Effector memory CD8-positive, alpha-beta T cell (primary cell): ENCODE measurements around the gene RTL1.

Experiments used
- ATAC-seq: fragments of 150-1000 bp; cut with Tn5 transposase; replicated peaks from 2 replicates; pipeline ENCODE4 v1.10.0; 2021; ENCODE audit warnings: mild to moderate bottlenecking, moderate library complexity
- DNase-seq, 3 experiments: peaks; one replicate each; pipeline ENCODE4 v3.0.0; 2021
- H3K27ac Mint-ChIP-seq, 2 donors: one replicate each; pipeline ENCODE4 v1.8.0; 2022; ENCODE audit warnings: mild to moderate bottlenecking in 2 of 2, mixed read lengths in 2 of 2, moderate library complexity in 2 of 2
- H3K27me3 Mint-ChIP-seq, 2 donors: one replicate each; pipeline ENCODE4 v1.8.0; 2022; ENCODE audit warnings: mixed read lengths in 2 of 2
- H3K36me3 Mint-ChIP-seq: one replicate; pipeline ENCODE4 v1.8.0; 2022; ENCODE audit warnings: mild to moderate bottlenecking, moderate library complexity, mixed read lengths; ENCODE audit not compliant: insufficient read depth
- H3K4me1 Mint-ChIP-seq, 2 donors: one replicate each; pipeline ENCODE4 v1.8.0; 2022; ENCODE audit warnings: low read depth in 2 of 2, mixed read lengths in 2 of 2
- H3K4me3 Mint-ChIP-seq, 2 donors: one replicate each; pipeline ENCODE4 v1.8.0; 2022; ENCODE audit warnings: mild to moderate bottlenecking in 2 of 2, mixed read lengths in 2 of 2, moderate library complexity in 2 of 2
- H3K9me3 Mint-ChIP-seq, 2 donors: one replicate each; pipeline ENCODE4 v1.8.0; 2022; ENCODE audit warnings: mixed read lengths in 2 of 2

The RTL1 gene

GRCh38 chr14:100882026-100882967, 21.2 kb downstream of the RTL1 start:
- no peak for DNase-seq
- no peak overlapping the region for H3K27ac Mint-ChIP-seq
- H3K9me3 Mint-ChIP-seq, result no peaks in the 10 kb centered on the region
- no peak for ATAC-seq
- H3K27me3 Mint-ChIP-seq, result peaks cover 24 to 52% of the 10 kb centered on the region in 2 donors
- no peaks in the 10 kb centered on the region for H3K4me1 Mint-ChIP-seq
- no peak overlapping the region for H3K4me3 Mint-ChIP-seq
- no peaks in the 10 kb centered on the region for H3K36me3 Mint-ChIP-seq

- no peak for DNase-seq
- H3K4me1 Mint-ChIP-seq, result no peaks in the 10 kb centered on the region
- H3K27ac Mint-ChIP-seq, result no peak overlapping the region
- H3K4me3 Mint-ChIP-seq, result no peak overlapping the region
- H3K27me3 Mint-ChIP-seq, result peaks cover 24 to 53% of the 10 kb centered on the region in 2 donors
- no peaks in the 10 kb centered on the region for H3K9me3 Mint-ChIP-seq
- H3K36me3 Mint-ChIP-seq, result no peaks in the 10 kb centered on the region
- ATAC-seq, result no peak
Measured at GRCh38 chr14:100881211-100882025, 22.1 kb downstream of the RTL1 start.

- Mint-ChIP-seq H3K4me3 (no peak overlapping the region), H3K4me1 (no peaks in the 10 kb centered on the region), H3K27ac (no peak overlapping the region), H3K9me3 (no peaks in the 10 kb centered on the region), H3K27me3 (peaks cover 18 to 46% of the 10 kb centered on the region in 2 donors), H3K36me3 (no peaks in the 10 kb centered on the region)
- DNase-seq (no peak), ATAC-seq (no peak)
Measured at GRCh38 chr14:100880271-100881101, 23.0 kb downstream of the RTL1 start.

- H3K27ac Mint-ChIP-seq, result no peak overlapping the region
Measured at GRCh38 chr14:100879782-100880181, 23.7 kb downstream of the RTL1 start.

GRCh38 chr14:100879194-100879593, 24.3 kb downstream of the RTL1 start:
- Mint-ChIP-seq H3K36me3 (no peaks in the 10 kb centered on the region), H3K4me1 (no peaks in the 10 kb centered on the region), H3K27ac (no peak overlapping the region), H3K9me3 (no peaks in the 10 kb centered on the region), H3K4me3 (no peak overlapping the region), H3K27me3 (peaks cover 9 to 42% of the 10 kb centered on the region in 2 donors)
- DNase-seq (no peak), ATAC-seq (no peak)

More at GRCh38 chr14:100879782-100880181, 23.7 kb downstream of the RTL1 start:
- Mint-ChIP-seq H3K36me3 (no peaks in the 10 kb centered on the region), H3K4me3 (no peak overlapping the region), H3K4me1 (no peaks in the 10 kb centered on the region), H3K9me3 (no peaks in the 10 kb centered on the region), H3K27me3 (peaks cover 15 to 46% of the 10 kb centered on the region in 2 donors)
- ATAC-seq (no peak), DNase-seq (no peak)

GRCh38 chr14:100878271-100879146, 25.0 kb downstream of the RTL1 start:
- DNase-seq (no peak), ATAC-seq (no peak)
- no peaks in the 10 kb centered on the region for H3K36me3 Mint-ChIP-seq
- no peaks in the 10 kb centered on the region for H3K9me3 Mint-ChIP-seq
- peaks cover 7 to 41% of the 10 kb centered on the region in 2 donors for H3K27me3 Mint-ChIP-seq
- no peaks in the 10 kb centered on the region for H3K4me1 Mint-ChIP-seq
- H3K4me3 Mint-ChIP-seq, result no peak overlapping the region
- H3K27ac Mint-ChIP-seq, result no peak overlapping the region

GRCh38 chr14:100875861-100876590, 27.5 kb downstream of the RTL1 start:
- no peak overlapping the region for H3K27ac Mint-ChIP-seq
- no peak for ATAC-seq

GRCh38 chr14:100875126-100875525, 28.4 kb downstream of the RTL1 start:
- DNase-seq (no peak), ATAC-seq (no peak)
- peaks cover 7 to 35% of the 10 kb centered on the region in 2 donors for H3K27me3 Mint-ChIP-seq
- no peaks in the 10 kb centered on the region for H3K9me3 Mint-ChIP-seq
- H3K4me1 Mint-ChIP-seq, result no peaks in the 10 kb centered on the region
- H3K27ac Mint-ChIP-seq, result no peak overlapping the region
- no peaks in the 10 kb centered on the region for H3K36me3 Mint-ChIP-seq
- H3K4me3 Mint-ChIP-seq, result no peak overlapping the region

More at GRCh38 chr14:100875861-100876590, 27.5 kb downstream of the RTL1 start:
- Mint-ChIP-seq H3K4me1 (no peaks in the 10 kb centered on the region), H3K27me3 (peaks cover 7 to 41% of the 10 kb centered on the region in 2 donors), H3K36me3 (no peaks in the 10 kb centered on the region), H3K4me3 (no peak overlapping the region), H3K9me3 (no peaks in the 10 kb centered on the region)
- DNase-seq, result no peak

GRCh38 chr14:100874411-100875091, 29.0 kb downstream of the RTL1 start:
- Mint-ChIP-seq H3K9me3 (no peaks in the 10 kb centered on the region), H3K4me3 (no peak overlapping the region), H3K4me1 (no peaks in the 10 kb centered on the region), H3K27ac (no peak overlapping the region), H3K27me3 (peaks cover 7 to 29% of the 10 kb centered on the region in 2 donors), H3K36me3 (no peaks in the 10 kb centered on the region)
- ATAC-seq, result no peak
- DNase-seq, result no peak

GRCh38 chr14:100874051-100874410, 29.5 kb downstream of the RTL1 start:
- Mint-ChIP-seq H3K27ac (no peak overlapping the region), H3K36me3 (no peaks in the 10 kb centered on the region), H3K4me3 (no peak overlapping the region), H3K27me3 (peaks cover 7 to 27% of the 10 kb centered on the region in 2 donors), H3K9me3 (no peaks in the 10 kb centered on the region), H3K4me1 (no peaks in the 10 kb centered on the region)
- DNase-seq, result no peak
- ATAC-seq, result no peak

GRCh38 chr14:100873096-100873482, 30.4 kb downstream of the RTL1 start:
- ATAC-seq, result no peak
- Mint-ChIP-seq H3K4me1 (no peaks in the 10 kb centered on the region), H3K27ac (no peak overlapping the region), H3K36me3 (no peaks in the 10 kb centered on the region), H3K4me3 (no peak overlapping the region), H3K9me3 (no peaks in the 10 kb centered on the region), H3K27me3 (peaks cover 7 to 17% of the 10 kb centered on the region in 2 donors)
- no peak for DNase-seq
